GM11168 (cell line): ENCODE results near the gene RIT2.
"Not testable (repeated sequence)": the region's sequence is repeated elsewhere in the genome, so short reads cannot be mapped to it uniquely, and the experiment has no call there.

Experiments
- in situ Hi-C: fragments of 300-500 bp; cut with MboI; formaldehyde crosslinking; loops from one replicate; pipeline ENCODE4 v1.12.0; 2022; ENCODE audit warnings: low sequenced_read_pairs; ENCODE audit not compliant: unreplicated experiment

Gene RIT2

DNA sequence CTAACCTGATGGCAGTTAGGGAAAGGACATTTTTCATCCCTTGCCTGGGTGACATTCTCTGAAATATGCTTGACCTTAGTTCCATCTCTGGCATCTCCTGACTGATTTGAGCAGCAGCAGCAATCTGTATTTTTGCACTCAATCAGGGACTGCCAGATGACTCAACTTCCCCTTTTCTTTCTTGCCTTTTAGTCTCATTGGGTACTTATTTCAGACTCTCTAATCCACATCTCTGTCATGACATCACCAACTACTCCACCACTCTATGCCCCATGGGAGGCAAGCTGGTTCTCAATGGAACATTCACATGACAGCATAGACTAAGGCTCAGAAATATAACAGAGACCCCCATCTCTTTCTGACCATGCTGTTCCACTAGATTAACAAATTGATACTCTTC is 254.2 kb downstream of the RIT2 start:
- in situ Hi-C loops: no loop called here

DNA sequence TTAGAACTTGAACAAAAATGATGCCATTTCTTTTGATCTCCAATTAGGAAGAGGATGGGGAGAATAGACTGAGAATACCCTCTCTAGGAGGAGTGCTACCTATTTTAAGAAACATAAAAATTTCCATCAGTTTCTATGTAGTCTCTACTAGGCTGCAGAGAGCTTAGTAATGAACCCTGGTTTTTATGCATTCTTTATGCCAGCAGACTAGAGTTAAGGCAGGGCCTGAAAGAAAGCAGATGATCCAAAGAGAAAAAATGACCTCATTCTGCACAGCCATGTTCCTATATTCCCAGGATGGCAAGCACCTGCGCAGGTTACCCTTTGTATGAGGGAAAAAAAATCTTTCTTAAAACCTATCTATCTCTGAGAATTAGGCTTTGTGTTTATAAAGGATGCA is 254.9 kb downstream of the RIT2 start:
- in situ Hi-C loops: no loop called here

DNA sequence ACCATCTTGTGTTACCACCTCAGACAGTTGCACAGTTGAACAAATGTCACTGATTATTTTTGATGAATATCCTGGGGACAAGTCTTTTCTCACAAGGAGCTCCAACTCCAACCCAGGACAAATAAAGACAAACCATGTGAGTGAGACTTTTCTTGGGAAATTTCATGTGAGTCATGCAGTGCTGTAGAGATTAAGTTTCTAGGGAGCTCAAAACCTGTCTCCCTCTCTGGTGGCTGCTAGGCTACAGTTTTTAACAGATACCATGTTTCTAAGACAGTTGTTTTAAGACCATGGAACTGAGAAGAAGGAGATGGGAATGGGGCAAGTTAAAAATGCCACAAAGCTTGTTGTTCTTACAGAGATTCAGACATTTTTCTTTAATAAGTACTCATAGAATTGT is 255.5 kb downstream of the RIT2 start:
- in situ Hi-C loops: no loop called here

DNA sequence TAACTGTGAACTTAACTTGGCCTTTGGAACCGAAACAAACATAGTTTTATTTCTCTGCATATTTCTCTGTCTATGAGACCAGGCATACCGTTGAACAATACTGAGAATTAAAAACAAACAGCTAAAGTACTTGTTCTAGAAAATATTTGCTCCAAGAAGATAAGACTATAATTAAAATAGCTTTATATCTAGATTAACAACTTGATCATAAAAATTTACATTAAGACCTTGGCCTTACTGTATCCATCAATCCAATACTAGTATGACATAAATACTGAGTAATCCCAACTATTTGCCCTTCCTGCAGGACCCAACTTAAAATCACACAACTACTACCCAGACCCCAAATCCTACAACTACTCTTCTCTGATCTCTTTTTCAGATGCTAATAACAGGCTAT is 260.9 kb downstream of the RIT2 start:
- in situ Hi-C loops: no loop called here

DNA sequence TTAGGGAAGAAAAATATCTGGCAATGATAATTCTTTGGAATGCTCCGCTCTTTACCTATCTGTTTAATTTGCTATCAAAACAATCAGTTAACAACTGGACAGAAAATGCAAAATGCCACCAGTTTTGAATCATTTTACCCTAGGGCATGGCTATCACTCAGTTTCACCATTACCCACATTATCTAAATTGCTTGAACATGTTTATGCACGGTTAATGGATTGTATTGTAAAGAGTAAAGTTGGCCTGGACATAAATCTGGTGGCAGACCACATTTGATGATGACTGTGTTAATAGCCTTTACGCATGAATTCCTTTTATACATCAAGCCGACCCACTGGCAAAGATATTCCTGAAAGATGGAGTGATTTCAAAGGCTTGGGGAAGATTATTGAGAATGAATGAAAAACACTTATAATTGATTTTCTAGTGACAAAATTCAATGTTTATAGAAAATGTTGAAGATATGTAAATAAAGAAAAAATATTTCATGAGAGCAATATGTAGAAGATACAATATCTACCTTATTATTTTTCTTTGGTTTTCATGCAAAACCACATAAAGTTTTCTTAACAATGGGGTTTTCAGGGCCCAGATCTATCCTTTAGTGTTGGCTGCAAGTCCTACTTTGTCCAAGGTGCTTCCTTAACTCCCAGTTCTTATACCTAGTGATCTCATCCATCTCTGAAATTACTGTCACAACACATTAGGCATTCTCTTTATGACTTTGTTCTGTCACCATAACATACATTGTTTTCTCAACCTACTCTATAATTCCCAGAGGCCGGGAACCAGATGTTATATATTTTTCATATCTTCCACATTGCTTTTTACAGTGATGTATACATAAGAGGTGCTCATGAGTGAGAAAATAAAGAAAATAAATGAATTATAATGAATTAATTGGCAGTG is 265.1 kb downstream of the RIT2 start:
- in situ Hi-C loops: no loop called here

DNA sequence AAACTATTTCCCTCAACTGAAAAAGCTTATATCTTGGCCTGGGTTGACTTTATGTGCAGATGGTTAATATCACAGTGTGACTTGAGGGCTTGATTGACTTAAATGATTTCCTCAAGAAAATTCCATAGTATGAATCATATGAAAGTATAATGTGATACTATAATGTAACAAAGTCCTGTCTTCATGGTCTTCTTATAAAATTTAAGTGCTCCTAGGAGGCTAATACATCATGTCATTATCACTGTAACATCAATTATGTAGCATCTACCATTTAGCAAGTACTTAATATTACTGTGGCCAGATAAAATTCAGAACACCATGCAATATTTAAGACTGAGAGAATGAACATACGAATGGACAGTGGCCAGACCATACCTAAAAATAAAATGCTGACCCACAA is 276.1 kb downstream of the RIT2 start:
- in situ Hi-C loops: no loop called here

DNA sequence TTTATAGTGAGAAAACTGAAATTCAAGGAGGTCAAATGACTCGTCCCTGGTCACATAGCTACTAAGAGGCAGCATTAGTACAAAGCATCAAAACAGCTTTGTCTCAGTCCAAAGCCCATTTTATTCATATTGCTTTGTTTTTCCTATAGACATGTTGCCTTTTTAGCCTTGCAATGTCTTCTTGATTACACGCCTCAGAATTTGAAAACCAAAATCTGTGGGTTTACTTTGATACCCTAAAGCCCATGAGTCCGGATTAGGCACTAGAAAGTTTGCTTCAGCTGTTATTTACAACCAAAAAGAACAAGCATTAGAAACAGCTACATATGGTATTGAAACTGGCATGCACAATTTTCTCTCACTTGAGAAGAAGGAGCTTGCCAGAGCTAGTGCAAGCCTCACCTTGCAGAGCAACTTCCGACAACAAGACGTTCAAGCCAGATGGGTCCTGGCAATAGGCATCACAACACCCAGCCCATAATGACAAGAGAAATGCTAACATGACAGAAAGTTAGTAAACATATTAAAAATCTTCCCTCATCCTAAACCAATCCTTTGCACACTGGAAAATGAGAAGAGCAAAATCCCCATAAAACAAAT is 276.8 kb downstream of the RIT2 start:
- in situ Hi-C loops: no loop called here

DNA sequence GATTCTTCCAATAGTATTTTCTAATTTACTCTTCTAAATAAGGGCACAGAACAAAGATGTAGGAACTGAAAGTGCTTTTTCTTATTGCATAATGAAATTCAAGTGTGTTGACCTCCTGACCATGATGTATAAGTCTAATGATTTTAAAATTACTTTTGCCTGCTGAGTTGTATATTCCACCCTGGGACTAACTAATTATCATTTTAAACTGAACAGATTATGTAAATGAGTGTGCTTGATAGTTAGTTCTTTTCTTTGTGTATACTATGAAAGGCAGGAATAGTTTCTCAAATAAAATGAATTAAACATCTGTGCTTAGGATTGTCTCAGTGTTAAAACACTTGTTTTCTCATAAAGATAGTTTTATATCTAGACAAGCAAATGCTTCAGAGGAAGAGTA is 284.5 kb downstream of the RIT2 start:
- in situ Hi-C loops: no loop called here

DNA sequence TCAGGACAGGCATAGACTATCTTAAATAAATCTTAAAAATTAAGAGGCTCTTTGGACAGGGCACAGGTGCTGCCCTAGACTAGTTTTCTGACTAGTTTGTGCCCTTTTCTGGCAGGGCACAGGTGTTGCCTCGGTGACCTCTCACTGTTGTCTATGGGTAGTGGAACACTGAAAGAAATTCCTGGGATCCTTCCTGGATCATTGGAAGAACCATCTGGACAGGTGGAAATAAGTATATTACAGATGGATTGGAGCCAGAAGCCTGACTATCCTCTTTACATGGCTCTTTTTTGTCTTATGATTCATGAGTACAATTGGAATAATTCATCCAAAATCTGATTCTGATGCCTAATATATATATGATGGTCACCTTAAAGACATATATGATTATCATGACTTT is 286.6 kb downstream of the RIT2 start:
- in situ Hi-C loops: no loop called here

DNA sequence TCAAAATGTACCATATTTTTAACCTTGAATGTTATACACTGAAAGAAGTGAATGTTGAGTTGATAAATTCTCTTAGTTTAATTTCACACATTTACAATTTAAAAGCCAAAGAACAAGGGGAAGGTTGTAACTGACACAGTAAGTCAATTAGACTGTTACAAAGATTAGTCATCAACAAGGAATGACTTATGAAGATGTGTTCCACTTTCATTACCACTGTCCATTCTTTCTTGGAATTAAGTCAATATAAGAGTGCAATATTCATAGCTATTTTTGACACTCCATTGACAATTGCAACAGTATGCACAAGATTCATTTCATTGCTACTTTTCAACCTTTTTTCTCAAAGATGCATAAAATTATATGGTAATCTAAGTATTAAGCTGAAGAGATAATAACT is 291.3 kb downstream of the RIT2 start:
- in situ Hi-C loops: no loop called here

DNA sequence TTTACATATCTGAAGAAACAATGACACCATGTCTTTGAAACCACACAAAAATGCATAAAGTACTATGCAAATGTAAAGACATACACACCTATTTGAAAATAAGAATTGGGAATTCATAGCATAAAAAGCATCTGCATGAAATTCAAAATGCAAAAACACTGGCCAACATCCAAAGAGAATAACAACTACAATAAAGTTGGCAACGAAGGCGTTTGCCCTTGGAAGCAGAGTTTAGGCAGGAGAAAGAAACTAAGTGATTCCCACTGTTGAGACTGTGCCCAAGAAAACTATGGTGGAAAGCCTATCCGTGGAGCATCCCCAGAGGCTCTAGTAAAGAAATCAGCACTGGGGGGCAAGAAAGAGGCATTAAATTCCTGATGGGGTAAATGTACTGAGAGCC is 292.8 kb downstream of the RIT2 start:
- in situ Hi-C loops: no loop called here

DNA sequence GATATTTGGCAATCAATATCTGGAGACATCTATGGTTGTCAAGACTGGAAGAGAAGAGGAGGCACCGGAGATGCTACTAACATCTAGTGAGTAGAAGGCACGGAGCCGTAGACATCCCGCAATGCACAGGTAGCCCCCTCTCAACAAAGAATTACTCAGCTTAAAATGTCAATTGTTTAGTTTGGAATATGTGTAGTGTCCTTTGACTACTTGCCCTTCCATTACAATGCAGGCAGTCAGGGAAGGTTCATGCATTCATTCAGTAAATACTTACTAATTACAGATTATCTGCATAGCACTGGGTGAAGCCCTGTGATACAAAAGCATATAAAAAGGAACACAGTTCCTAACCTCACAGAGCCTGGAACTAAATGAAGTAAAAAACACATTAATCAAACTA is 294.0 kb downstream of the RIT2 start:
- in situ Hi-C loops: no loop called here

DNA sequence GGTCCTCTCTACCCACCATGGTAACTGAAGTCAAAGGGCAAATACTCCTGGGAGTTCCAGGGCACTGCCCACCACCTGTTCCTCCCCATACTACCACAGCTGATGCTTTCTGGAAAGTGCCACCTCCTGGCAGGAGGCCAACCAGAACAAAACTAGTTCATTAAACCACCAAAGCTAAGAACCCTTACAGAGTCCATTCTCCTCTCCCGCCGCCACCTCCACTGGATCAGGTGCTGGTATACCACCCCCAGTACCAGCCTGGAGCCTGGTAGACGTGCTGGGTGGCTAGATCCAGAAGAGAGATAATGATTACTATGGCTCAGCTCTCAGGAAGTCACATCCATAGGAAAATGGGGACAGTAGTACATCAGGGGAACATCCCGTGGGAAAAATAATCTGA is 300.9 kb downstream of the RIT2 start:
- in situ Hi-C loops: no loop called here

DNA sequence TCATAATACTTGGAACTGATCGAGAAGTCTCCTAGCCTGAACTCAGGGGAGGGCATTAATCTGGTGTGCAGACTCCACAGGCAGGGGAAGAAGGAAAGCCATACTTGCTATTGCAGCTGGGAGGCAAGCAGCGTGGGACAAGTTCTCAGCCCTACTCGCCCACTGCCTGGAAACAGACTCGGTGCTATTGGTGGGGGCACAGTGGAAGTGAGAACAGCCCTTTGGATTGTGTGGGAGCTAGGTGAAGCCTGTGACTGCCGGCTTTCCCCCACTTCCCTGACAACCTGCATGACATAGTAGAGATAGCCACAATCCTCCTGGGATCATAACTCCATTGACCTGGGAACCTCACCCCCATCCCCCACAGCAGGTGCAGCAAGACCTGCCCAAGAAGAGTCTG is 301.3 kb downstream of the RIT2 start:
- in situ Hi-C loops: no loop called here

DNA sequence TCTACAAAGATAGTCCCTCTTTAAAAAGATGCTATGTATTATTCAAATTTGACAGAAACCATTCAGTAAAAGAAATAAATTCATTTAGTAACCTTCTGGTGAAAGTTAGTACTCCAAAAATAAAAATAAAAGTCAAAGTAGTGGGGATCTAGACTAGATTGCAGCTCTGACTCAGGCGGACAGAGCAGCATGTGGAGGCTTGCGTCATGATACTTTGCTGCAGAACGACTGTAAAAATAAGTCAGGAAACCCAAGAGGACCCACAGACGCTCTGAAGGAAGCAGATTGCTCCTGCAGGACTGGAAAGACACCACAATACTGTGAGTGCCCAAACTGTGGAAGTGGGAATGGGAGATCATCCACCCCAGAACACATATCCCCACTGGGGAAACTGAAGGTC is 301.9 kb downstream of the RIT2 start:
- in situ Hi-C loops: no loop called here

DNA sequence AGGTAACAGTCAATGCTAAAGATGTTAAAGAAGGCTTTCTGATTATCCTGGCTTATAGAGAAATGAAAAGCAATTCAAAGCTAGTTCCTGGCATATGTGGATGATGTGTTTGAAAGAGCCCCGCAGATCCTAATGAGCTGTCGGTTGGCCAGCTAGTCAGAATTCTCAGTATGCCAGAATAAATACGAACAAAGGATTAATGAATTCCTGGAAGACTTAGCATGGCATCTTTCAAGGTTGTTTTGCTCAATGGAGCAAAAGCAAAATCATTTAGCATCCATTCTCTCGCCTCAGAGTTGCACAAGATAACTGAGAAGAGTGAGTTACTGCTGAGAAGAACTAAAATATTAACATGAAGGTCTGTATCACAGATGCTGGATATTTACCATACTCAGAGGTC is 307.6 kb downstream of the RIT2 start:
- in situ Hi-C loops: no loop called here

DNA sequence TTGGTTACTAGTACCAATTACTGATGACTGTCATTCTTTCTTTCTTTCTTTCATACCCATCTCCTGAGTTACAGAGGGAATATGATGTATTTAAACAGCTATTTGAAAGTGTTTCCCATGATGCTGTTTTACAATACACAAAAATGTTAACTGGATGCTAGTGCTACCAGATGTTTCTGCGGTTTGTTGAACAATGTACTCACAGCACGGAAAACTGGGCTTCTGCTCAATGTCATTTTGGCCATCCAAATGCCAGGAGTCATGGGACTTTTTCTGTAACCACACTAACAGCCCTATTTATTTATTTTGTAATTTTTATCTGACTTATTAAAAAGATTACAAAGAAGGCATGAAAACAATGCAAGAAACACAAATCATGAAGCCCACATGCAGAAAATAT is 313.8 kb downstream of the RIT2 start:
- in situ Hi-C loops: no loop called here

DNA sequence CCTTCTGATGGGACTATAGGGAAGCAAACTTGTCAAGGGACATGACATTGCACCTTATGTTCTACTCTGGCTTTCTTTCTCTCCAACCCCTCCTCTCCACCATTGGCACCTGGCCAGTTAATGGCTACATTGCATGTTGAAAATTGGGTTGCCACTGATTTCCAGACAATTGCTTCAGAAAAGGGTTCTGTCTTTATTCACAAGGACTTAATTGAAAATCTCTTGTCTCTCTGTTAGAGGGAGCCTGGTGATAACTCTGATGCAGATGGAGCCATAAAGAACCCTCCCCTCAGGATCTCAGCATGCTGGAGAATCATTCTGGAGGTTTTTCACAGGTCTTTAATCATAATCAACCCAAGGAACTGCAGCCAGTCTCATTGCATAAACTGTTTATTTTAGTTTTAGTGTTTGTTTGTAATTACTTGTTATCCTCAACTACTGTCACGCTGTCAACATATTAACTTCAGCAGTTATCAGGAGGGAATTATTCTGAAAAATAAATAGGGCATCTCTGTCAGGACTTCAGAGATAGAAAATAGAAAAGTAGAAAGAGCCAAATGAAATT is 316.8 kb downstream of the RIT2 start:
- in situ Hi-C loops: no loop called here

DNA sequence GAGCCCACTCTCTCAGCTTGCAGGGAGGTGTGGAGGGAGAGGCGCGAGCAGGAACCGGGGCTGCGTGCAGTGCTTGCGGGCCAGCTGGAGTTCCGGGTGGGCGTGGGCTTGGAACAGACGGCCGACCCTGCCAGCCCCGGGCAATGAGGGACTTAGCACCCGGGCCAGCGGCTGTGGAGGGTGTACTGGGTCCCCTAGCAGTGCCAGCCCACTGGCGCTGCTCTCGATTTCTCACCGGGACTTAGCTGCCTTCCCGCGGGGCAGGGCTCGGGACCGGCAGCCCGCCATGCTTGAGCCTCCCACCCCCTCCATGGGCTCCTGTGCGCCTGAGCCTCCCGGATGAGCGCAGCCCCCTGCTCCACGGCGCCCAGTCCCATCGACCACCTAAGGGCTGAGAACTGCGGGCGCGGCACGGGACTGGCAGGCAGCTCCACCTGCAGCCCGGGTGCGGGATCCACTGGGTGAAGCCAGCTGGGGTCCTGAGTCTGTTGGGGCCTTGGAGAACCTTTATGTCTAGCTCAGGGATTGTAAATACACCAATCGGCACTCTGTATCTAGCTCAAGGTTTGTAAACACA is 320.2 kb downstream of the RIT2 start:
- in situ Hi-C loops: not testable (repeated sequence)

DNA sequence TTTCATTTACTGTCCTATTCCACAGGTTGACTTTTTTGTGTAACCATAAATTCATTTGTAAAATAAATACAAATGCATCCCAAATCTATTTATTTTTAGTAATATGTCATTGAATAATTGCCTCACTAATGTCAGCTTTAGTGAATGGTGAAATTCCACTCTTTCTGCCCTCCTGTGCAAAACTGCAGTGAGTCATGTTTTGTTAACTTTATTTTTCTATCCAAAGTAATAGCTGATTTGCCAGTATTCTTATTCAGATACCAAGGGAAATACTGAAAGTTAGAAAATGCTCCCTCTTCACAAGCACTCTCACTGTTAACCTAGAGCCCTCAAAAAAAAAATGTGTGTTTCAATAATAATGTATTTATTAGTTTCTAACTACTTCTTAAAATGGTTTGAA is 322.8 kb downstream of the RIT2 start:
- in situ Hi-C loops: no loop called here

DNA sequence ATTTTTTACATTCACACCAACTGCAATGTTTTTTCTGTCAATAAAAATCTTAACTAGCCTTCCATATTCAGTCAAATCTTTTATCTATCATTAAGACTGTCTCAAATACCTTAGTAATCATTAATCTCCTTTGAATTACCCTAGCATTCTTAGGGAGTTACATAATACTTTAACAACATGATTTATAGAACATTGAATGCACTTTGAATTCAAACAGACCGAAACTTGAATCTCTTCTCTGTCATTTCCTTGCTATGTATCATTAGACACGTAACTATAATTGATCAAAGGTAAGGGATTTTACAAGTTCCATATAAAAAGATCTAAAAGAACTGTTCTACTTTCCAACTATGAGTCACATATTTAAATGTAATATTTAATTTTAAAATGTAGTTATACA is 330.9 kb downstream of the RIT2 start:
- in situ Hi-C loops: no loop called here
